WERI-Rb-1 (cell line): ENCODE results near the gene CHL1.

Experiments
- DNase-seq: peaks from one replicate; pipeline ENCODE4 v3.0.0-alpha.2; 2020
- H3K27ac ChIP-seq: fragments of 250-450 bp; sonication (Bioruptor Pico); 2 replicates; pipeline ENCODE4 v1.5.1; 2020; ENCODE audit warnings: mild to moderate bottlenecking, moderate library complexity
- H3K27me3 ChIP-seq: fragments of 250-450 bp; sonication (Bioruptor Pico); 2 replicates; pipeline ENCODE4 v1.5.1; 2021; ENCODE audit warnings: mild to moderate bottlenecking, low read depth, moderate library complexity; ENCODE audit not compliant: insufficient read depth, severe bottlenecking
- H3K36me3 ChIP-seq: fragments of 250-450 bp; sonication (Bioruptor Pico); 2 replicates; pipeline ENCODE4 v1.5.1; 2020; ENCODE audit warnings: mild to moderate bottlenecking, moderate library complexity
- H3K4me3 ChIP-seq: 2 replicates; pipeline ENCODE4 v1.5.1; 2011; ENCODE audit warnings: low read depth, mild to moderate bottlenecking, control low read depth, low read length
- H3K9me3 ChIP-seq: fragments of 250-450 bp; sonication (Bioruptor Pico); 2 replicates; pipeline ENCODE4 v1.5.1; 2021; ENCODE audit warnings: mild to moderate bottlenecking, moderate library complexity; ENCODE audit not compliant: severe bottlenecking
- CTCF ChIP-seq: IDR thresholded peaks from 2 replicates; pipeline ENCODE4 v1.5.1; 2011; ENCODE audit warnings: low read depth, mild to moderate bottlenecking, control low read depth, inconsistent platforms, low read length

CHL1 gene

GRCh38 chr3:373193-373779 is 176.7 kb downstream of the CHL1 start:
- Histone ChIP-seq H3K36me3 (no peaks in the 10 kb centered on the region), H3K27me3 (no peaks in the 10 kb centered on the region), H3K9me3 (peaks cover 3% of the 10 kb centered on the region), H3K27ac (no peak overlapping the region), H3K4me3 (no peak overlapping the region)
- DNase-seq: peak; percentile 76
- TF ChIP-seq CTCF: no peak

GRCh38 chr3:374459-374858 is 177.9 kb downstream of the CHL1 start:
- DNase-seq: no peak
- Histone ChIP-seq H3K27ac (no peak overlapping the region), H3K4me3 (no peak overlapping the region), H3K9me3 (peaks cover 3% of the 10 kb centered on the region), H3K36me3 (no peaks in the 10 kb centered on the region), H3K27me3 (no peaks in the 10 kb centered on the region)
- no peak for TF ChIP-seq CTCF

GRCh38 chr3:377158-377561 is 180.6 kb downstream of the CHL1 start:
- no peak for DNase-seq
- Histone ChIP-seq H3K27ac (no peak overlapping the region), H3K36me3 (no peaks in the 10 kb centered on the region), H3K4me3 (no peak overlapping the region), H3K27me3 (no peaks in the 10 kb centered on the region), H3K9me3 (no peaks in the 10 kb centered on the region)
- TF ChIP-seq CTCF: peak; percentile 34; the same call in 1 of the 2 replicates

GRCh38 chr3:380801-381200 is 184.2 kb downstream of the CHL1 start:
- Histone ChIP-seq H3K9me3 (no peaks in the 10 kb centered on the region), H3K4me3 (no peak overlapping the region), H3K36me3 (no peaks in the 10 kb centered on the region), H3K27ac (no peak overlapping the region), H3K27me3 (no peaks in the 10 kb centered on the region)
- no peak for TF ChIP-seq CTCF
- no peak for DNase-seq

GRCh38 chr3:385151-385550 is 188.6 kb downstream of the CHL1 start:
- no peak overlapping the region for H3K4me3 ChIP-seq
- no peaks in the 10 kb centered on the region for H3K36me3 ChIP-seq
- no peaks in the 10 kb centered on the region for H3K27me3 ChIP-seq
- TF ChIP-seq CTCF: no peak
- H3K27ac ChIP-seq: no peak overlapping the region
- DNase-seq: no peak
- no peaks in the 10 kb centered on the region for H3K9me3 ChIP-seq

GRCh38 chr3:394775-395174 is 198.2 kb downstream of the CHL1 start:
- Histone ChIP-seq H3K27me3 (no peaks in the 10 kb centered on the region), H3K9me3 (no peaks in the 10 kb centered on the region), H3K36me3 (no peaks in the 10 kb centered on the region), H3K27ac (no peak overlapping the region), H3K4me3 (no peak overlapping the region)
- no peak for DNase-seq
- no peak for TF ChIP-seq CTCF
